GM12872 (cell line): ENCODE data around the gene RRN3.
A peak's percentile ranks its signal among the peaks of the same experiment; 100 is the strongest.
"Not testable (repeated sequence)": the region's sequence is repeated elsewhere in the genome, so short reads cannot be mapped to it uniquely, and the experiment has no call there.

Experiments used
- TF ChIP-seq, protein P1 (sequence below): IDR thresholded peaks from 3 replicates; pipeline ENCODE4 v1.5.1; 2011; ENCODE audit warnings: low read depth, mild to moderate bottlenecking, low read length, moderate library complexity; ENCODE audit not compliant: insufficient read depth

RRN3 gene, protein sequence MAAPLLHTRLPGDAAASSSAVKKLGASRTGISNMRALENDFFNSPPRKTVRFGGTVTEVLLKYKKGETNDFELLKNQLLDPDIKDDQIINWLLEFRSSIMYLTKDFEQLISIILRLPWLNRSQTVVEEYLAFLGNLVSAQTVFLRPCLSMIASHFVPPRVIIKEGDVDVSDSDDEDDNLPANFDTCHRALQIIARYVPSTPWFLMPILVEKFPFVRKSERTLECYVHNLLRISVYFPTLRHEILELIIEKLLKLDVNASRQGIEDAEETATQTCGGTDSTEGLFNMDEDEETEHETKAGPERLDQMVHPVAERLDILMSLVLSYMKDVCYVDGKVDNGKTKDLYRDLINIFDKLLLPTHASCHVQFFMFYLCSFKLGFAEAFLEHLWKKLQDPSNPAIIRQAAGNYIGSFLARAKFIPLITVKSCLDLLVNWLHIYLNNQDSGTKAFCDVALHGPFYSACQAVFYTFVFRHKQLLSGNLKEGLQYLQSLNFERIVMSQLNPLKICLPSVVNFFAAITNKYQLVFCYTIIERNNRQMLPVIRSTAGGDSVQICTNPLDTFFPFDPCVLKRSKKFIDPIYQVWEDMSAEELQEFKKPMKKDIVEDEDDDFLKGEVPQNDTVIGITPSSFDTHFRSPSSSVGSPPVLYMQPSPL

DNA sequence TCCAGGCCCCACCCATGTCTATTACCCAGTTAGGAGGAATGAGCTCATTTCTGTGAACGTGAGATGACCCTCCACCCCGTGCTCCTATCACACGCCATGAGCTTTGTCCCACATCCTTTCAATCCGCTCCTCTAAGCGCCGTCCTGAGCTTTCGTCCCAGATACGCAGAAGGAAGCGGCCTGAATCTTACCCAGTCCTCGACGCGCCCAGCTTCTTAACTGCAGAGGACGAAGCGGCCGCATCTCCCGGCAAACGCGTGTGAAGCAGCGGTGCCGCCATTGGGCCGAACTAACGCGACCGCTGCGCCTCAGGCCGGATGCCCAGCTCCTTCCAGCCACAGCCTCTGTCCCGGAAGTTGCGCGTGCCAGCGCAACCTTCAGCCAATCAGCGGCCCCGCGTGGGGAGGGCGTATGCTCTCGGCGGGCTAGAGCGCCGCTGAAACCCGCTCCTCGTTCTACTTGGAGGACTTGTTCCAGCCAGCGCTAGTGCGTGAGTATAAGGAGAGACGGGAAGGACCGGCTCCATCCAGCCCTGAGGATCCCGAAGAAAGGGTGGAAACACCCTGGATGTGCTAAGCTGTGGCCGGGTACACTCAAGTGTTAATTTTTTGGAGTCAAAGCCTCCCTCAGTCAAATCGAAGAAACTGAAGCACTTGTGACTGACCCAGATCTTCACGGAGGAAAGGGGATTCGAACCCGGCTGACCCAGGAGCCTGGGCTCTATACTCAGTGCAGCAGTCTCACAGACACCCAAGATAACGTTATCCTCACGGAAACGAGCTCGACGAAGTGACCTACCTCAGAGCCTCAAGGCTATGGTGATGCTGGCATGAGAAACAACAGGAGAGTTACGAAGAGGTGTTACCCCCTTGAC, at the start of gene RRN3:
Gene RRN3 (minus strand): TSS at position 318 of the 873 bp plus-strand sequence. CDS start 39 bp downstream, at position 279.
- TF ChIP-seq, protein P1, sequence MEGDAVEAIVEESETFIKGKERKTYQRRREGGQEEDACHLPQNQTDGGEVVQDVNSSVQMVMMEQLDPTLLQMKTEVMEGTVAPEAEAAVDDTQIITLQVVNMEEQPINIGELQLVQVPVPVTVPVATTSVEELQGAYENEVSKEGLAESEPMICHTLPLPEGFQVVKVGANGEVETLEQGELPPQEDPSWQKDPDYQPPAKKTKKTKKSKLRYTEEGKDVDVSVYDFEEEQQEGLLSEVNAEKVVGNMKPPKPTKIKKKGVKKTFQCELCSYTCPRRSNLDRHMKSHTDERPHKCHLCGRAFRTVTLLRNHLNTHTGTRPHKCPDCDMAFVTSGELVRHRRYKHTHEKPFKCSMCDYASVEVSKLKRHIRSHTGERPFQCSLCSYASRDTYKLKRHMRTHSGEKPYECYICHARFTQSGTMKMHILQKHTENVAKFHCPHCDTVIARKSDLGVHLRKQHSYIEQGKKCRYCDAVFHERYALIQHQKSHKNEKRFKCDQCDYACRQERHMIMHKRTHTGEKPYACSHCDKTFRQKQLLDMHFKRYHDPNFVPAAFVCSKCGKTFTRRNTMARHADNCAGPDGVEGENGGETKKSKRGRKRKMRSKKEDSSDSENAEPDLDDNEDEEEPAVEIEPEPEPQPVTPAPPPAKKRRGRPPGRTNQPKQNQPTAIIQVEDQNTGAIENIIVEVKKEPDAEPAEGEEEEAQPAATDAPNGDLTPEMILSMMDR: not testable (repeated sequence)

DNA sequence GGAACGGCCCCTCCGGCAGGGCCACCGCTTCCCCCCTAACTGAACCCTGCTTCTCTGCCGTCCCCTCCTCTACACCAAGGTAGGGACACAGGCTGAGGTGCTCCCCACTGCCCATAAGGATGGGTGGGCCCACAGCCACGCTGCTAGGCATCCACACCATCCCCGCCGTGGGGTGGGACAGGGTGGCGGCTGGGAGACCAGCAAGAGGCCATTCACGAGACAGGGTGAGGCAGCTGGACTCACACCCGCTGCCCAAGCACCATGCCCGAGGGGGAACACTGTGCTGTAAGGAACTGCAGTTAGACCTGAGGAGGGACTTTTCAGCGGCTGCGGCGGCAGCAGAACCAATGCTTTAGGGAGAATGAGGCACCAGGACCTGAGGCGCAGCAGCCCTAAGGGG, 47.5 kb upstream of the RRN3 start:
- TF ChIP-seq, protein P1: no peak

DNA sequence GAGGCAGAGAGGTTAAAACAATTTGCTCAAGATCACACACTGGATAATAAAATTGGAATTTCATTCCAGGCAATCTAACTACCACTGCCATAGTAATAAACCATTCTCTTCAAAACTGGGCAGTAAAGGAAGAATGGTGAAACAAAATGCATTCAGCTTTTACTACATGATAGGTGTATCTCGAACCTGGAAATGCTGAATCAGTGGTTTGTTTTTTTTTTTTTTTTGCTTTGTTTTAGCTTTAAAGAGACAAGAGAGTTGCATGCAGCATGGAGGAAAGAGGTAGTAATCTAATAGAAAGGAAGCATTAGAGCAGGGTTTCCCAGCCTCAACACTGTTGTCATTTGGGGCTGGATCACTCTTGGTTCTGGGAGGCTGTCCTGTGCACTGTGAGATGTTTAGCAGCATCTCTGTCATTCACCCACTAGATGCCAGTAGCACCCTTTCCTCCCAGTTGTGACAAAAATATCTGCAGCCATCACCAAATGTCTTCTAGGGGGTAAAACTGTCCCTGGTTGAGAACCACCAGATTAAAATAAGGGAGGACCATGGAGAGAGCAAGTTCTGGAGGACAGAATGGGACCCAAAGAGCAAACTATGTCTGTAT, 3.3 kb downstream of the RRN3 start:
- TF ChIP-seq, protein P1: 0 out of 3 replicates have a peak, but pooled peaks have one; percentile 3

DNA sequence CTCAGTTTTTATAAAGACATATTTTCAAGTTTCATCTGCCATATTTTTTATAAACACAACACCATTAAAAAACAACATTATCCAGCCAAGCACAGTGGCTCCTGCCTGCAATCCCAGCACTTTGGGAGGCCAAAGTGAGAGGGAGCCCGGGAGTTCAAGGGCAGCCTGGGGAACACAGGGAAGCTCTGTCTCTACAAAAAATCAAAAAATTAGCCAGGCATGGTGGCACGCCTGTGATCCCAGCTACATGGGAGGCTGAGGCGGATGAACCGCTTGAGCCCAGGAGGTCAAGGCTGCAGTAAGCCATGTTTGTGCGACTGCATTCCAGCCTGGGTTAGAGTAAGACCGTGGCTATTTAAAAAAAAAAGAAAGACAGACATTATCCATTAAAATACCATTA, 21.0 kb downstream of the RRN3 start:
- TF ChIP-seq, protein P1: no peak

DNA sequence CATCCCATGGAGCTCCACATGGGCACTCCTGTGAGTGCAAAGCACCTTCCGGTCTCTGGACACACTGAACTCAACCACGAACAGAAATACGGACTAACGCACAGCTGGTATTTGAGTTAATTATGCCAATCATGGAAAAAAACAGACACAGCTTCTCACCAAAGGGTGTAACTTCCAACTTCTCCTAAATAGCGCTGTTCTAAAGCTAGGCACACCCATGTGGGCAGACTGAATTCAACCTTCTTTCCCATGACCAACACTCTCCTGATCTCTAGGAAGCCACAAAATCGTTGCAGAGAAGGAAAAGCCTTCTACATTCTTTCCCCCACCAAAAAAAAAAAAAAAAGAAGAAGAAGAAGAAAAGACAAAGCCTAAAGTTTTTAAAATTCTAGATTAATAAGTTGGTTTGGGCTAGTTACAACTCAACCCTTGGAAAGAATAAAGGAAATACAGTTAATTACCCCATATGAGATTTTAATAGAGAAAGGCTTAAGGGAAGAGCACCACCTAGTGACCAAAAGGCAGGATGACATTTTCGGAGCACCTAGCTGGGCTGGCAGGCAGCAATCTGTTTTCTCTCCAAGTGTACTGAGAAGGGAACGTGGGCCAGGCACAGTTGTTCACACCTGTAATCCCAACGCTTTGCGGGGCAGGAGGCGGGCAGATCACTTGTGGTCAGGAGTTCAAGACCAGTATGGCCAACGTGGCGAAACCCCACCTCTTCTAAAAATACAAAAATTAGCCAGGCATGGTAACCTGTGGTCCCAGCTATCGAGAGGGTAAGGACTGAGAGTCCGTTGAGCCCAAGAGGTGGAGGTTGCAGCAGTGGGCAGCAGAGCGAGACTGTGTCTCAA, 21.9 kb downstream of the RRN3 start:
- TF ChIP-seq, protein P1: 0 out of 3 replicates have a peak, but pooled peaks have one; percentile 18

DNA sequence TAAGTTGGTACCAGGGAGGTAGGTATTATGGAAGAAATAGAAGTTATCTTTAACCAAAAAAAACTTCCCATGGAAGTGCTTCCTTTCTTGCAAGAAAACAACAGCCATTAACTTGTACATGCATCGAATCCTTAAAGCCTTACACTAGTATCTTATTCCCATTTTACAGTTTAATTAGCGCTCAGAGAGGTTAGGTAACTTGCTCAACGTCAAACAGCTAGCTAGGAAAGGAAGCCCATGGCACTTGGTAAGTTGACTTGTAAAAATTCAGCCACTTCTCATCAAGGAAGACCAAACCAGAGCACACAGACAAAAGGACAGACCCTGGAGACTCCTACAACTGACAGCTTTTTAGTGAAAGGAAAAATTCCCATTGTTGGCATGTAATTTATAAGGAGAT, 34.7 kb downstream of the RRN3 start:
- TF ChIP-seq, protein P1: no peak
